ENCODE results near the gene TMEM259. TPM values are rescaled to one million over a fixed set of nuclear protein-coding genes. Genes with fewer than 3 reads are reported as not detected.

Gene TMEM259
- total and polyA plus RNA-seq, 2 of the 13 experiments (the other 11 are each of a cell fraction or from before 2014, with no cell fraction given): 64.7 to 164 TPM

- no peak for TF ChIP-seq SIN3A (IDR thresholded peaks at IDR 0.05; ENCODE audit: borderline replicate concordance, low read depth, low read length)
- no peak for TF ChIP-seq TAF15 (IDR thresholded peaks at IDR 0.05; ENCODE audit: low read depth, low read length, poor library complexity, severe bottlenecking)
- TF ChIP-seq ZNF569 (CRISPR knock-in tag; IDR thresholded peaks at IDR 0.05; ENCODE audit: borderline replicate concordance): no peak
- no peak for TF ChIP-seq ZNF737 (CRISPR knock-in tag; IDR thresholded peaks at IDR 0.05; ENCODE audit: borderline replicate concordance)
- TF ChIP-seq FOXO4 (CRISPR knock-in tag; conservative IDR thresholded peaks at IDR 0.05): 0 out of 2 replicates have a peak, but pooled peaks have one; percentile 82
- TF ChIP-seq ZMAT3 (CRISPR knock-in tag; conservative IDR thresholded peaks at IDR 0.05): no peak
- TF ChIP-seq ZNF337 (CRISPR knock-in tag; IDR thresholded peaks at IDR 0.05; ENCODE audit: borderline replicate concordance, low read depth): no peak; the same call in 1 of the 2 replicates
- TF ChIP-seq HNRNPLL (IDR thresholded peaks at IDR 0.05; ENCODE audit: low read depth, low read length, poor library complexity, severe bottlenecking): peak; percentile 8
- no peak; the same call in 1 of the 2 replicates for TF ChIP-seq MEF2D (CRISPR knock-in tag; IDR thresholded peaks at IDR 0.05)
- no peak for TF ChIP-seq NCOR1 (IDR thresholded peaks at IDR 0.05; ENCODE audit: borderline replicate concordance, low read length)
- TF ChIP-seq POLR2A (IDR thresholded peaks at IDR 0.05; ENCODE audit: insufficient read depth in 1 of 2, low read depth in 2 of 2, low read length in 2 of 2): peak in 1 of 2 experiments; percentile 43; a peak in 2 of 4 replicates
- TF ChIP-seq TFDP1 (CRISPR knock-in tag; IDR thresholded peaks at IDR 0.05; ENCODE audit: borderline replicate concordance): peak; percentile 33; the same call in 1 of the 2 replicates
- TF ChIP-seq ZNF761 (CRISPR knock-in tag; conservative IDR thresholded peaks at IDR 0.05): no peak
- no peak for TF ChIP-seq ZNF460 (CRISPR knock-in tag; IDR thresholded peaks at IDR 0.05; ENCODE audit: borderline replicate concordance)
- TF ChIP-seq IKZF4 (CRISPR knock-in tag; IDR thresholded peaks at IDR 0.05; ENCODE audit: borderline replicate concordance, low read depth, not compliant biosample characterization): peak; percentile 23
- no peak for TF ChIP-seq ZNF296 (CRISPR knock-in tag; conservative IDR thresholded peaks at IDR 0.05)
- no peak for TF ChIP-seq EED (CRISPR knock-in tag; IDR thresholded peaks at IDR 0.05)
- TF ChIP-seq ZFP91 (CRISPR knock-in tag; IDR thresholded peaks at IDR 0.05; ENCODE audit: borderline replicate concordance): no peak
- TF ChIP-seq SNAPC4 (CRISPR knock-in tag; IDR thresholded peaks at IDR 0.05): no peak
- no peak for TF ChIP-seq NCOA5 (CRISPR knock-in tag; IDR thresholded peaks at IDR 0.05)
- TF ChIP-seq ZNF496 (CRISPR knock-in tag; IDR thresholded peaks at IDR 0.05; ENCODE audit: insufficient replicate concordance): no peak
Observed at GRCh38 chr19:1066251-1066747, 45.4 kb upstream of the TMEM259 start (continued).

Measured in HepG2 (cell line).